Lower leg skin (tissue), 4 donors: Measurements from ENCODE around the gene PSD2. TPM values are rescaled to one million over a fixed set of nuclear protein-coding genes. Genes with fewer than 3 reads are reported as not detected.

Experiments
- DNase-seq, 2 donors: peaks; one replicate each; pipeline ENCODE4 v3.0.0-alpha.2; 2019; ENCODE audit warnings: low spot score in 2 of 2
- H3K4me3 ChIP-seq: fragments of 200-600 bp; sonication (generic); 2 replicates; pipeline ENCODE4 v1.5.1; 2017; ENCODE audit warnings: mild to moderate bottlenecking, low read depth; ENCODE audit not compliant: poor library complexity, severe bottlenecking
- POLR2A ChIP-seq, 2 donors: fragments of 450-650 bp; IDR thresholded peaks; one replicate each; pipeline ENCODE4 v1.6.1; 2016 to 2017; ENCODE audit warnings: antibody characterized with exemption in 2 of 2, mild to moderate bottlenecking in 1 of 2, moderate library complexity in 1 of 2
- WGBS, 2 donors: methylation state at CpG; one replicate each; pipeline ENCODE4 v1.1.5; 2018; 5-methylcytosine and 5-hydroxymethylcytosine counted together
- intact Hi-C: fragments of 100-400 bp; cut with DNase I; formaldehyde crosslinking; loops from one replicate; pipeline ENCODE4 v1.15.0; 2023; ENCODE audit warnings: low total_unique reads
- total RNA-seq, 4 donors: library from RNA; depleted of rRNA; stranded (reverse); fragments of >200 nt; gene quantifications; one replicate each; pipeline ENCODE4 v1.1.0, GENCODE V29; 2016
- TF ChIP-seq, protein P1 (sequence below), 3 donors: fragments of 450-650 bp; IDR thresholded peaks; one replicate each; pipeline ENCODE4 v1.5.1; 2016; ENCODE audit warnings: antibody characterized with exemption in 3 of 3, mild to moderate bottlenecking in 3 of 3, moderate library complexity in 2 of 3

Gene PSD2
- total RNA-seq, 4 donors from 2014 or later: 0.15 to 0.30 (median 0.16) TPM

DNA sequence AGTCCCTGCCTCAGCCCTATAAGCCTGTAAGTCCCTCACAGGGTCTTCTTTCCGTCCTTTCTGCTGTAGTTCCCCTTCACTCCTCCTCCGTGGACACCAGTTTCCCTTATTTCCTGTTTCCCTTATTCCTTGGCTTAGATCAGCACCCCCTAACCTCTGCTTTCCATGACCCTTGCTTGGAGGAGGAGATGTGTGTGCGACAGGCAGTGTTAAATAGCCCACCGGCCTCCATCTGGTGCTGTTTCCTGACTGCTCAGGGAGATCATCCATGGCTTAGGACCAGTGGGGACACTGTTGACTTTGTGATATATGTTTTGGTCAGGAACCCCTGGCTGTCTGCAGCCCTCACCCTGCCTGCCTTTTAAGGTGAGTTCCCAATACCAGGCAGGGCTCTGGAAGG lies 34.1 kb upstream of the PSD2 start:
- DNase-seq: no peak
- TF ChIP-seq, protein P1, sequence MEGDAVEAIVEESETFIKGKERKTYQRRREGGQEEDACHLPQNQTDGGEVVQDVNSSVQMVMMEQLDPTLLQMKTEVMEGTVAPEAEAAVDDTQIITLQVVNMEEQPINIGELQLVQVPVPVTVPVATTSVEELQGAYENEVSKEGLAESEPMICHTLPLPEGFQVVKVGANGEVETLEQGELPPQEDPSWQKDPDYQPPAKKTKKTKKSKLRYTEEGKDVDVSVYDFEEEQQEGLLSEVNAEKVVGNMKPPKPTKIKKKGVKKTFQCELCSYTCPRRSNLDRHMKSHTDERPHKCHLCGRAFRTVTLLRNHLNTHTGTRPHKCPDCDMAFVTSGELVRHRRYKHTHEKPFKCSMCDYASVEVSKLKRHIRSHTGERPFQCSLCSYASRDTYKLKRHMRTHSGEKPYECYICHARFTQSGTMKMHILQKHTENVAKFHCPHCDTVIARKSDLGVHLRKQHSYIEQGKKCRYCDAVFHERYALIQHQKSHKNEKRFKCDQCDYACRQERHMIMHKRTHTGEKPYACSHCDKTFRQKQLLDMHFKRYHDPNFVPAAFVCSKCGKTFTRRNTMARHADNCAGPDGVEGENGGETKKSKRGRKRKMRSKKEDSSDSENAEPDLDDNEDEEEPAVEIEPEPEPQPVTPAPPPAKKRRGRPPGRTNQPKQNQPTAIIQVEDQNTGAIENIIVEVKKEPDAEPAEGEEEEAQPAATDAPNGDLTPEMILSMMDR (IDR thresholded peaks at IDR 0.05): no peak
- TF ChIP-seq POLR2A (IDR thresholded peaks at IDR 0.05): no peak
- intact Hi-C loops: no loop called here
- H3K4me3 ChIP-seq: no peak overlapping the region
- WGBS, 2 donors: 66 to 73% methylated on average over 4 of the region's 4 CpGs

DNA sequence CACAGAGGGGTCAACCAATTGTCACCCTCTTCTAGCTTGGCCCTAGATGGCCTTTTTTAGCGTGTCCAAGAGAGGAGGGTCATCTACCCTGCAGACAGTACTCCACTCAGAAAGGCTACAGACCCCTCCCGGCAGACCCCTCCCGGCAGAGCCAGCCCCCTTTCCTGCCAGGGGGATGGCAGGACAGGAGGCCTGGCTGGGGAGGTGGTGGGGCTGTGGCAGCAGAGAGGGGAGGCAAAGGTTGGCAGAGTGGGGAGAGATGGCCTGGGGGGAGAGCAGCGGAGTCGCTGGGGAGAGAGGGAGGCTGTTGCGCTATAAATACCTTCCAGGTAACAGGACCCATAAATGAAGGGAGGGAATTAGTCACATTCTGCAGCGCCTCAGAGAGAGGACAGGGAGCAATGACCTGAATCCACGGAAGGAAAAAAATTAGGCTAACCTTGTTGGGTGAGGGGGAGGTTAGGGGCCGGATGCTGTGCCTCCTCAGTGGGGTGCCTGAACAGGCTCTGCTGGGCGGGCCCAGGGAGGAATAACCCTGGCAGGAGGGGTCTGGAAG lies 32.9 kb upstream of the PSD2 start:
- intact Hi-C loops: no loop called here
- TF ChIP-seq POLR2A (IDR thresholded peaks at IDR 0.05): no peak
- TF ChIP-seq, protein P1 (IDR thresholded peaks at IDR 0.05): no peak
- DNase-seq: no peak
- 68 to 71% methylated on average over 10 of the region's 10 CpGs for WGBS, 2 donors
- no peak overlapping the region for H3K4me3 ChIP-seq

DNA sequence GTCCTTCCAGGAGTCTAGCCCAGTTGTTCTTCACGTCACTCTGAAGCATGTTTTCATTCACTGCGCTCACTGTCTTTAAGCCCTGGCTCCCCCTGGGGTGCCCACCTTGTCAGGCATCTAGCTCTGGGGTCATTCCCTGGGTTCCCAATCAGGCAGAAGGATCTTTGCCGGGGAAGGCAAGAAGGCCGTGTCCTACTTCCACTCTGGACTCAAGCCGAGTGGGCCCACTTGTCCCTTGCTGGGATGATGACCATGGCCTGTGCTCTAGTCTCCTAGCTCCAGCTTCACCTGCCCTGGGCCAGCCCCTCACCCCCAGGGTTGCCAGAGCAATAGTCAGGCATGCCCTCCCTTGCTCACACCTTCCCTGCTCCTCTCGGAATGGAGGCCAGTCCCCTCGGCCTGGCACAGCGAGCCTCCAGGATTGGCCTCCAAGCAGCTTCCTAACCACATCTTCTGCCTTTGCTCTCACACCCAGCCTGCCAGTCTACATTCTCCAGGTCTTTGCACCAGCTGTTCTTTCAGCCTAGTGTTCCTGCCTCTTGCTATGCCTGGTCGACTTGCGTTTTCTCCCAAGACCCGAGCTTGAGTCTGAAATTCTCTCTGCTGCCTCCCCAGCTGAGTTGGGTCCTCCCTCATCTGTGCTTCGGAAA lies 32.2 kb upstream of the PSD2 start:
- 78 to 82% methylated on average over 12 of the region's 12 CpGs for WGBS, 2 donors
- intact Hi-C loops: no loop called here

DNA sequence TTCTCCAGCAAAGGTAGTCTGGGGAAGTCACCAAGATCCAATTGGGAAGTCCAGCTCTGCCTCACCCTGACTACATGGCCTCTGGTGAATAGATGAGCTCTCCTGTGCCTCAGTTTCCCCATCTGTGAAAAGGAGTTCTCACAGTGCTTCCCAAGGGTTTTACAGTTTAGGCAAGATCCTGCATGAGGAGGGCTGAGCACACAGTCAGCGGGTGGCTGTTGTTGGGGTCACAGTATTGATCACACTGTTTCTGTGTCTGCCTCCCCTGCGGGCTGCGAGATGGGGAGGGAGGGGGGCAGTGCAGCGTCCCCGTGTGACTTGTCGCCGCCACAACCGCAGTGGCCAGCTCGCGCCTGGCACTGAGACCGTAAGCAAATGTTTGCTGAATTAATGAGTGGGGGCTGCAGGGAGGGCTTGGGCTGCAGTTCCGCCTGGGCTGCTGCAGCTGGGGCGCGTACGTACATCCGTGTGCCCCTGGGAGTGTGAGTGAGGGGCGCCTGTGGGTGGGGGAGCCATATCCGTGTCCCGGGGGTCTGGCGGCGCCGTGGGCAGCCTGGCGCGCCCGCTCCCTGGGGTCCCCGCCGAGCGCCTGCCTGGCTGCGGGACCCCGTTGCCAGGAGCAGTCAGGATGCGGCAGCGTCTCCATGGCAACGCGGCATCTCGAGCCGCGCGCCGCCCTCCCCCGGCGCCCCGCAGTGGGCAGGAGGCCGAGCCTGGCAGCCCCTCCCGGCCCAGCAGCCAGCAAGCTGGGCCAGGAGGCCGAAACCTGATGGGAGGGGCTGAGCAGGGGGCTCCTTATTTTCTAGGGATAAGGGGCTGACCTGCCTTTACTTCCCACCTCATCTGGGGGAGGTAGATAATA lies 31.4 kb upstream of the PSD2 start:
- no peak overlapping the region for H3K4me3 ChIP-seq
- WGBS, 2 donors: 29 to 39% methylated on average over 12 to 21 of the region's 45 CpGs
- intact Hi-C loops: no loop called here
- TF ChIP-seq, protein P1 (IDR thresholded peaks at IDR 0.05): no peak
- TF ChIP-seq POLR2A (IDR thresholded peaks at IDR 0.05): no peak
- DNase-seq: no peak

More for the DNA sequence above, 32.2 kb upstream of the PSD2 start:
- no peak for TF ChIP-seq POLR2A (IDR thresholded peaks at IDR 0.05)
- TF ChIP-seq, protein P1 (IDR thresholded peaks at IDR 0.05): no peak
- no peak for DNase-seq
- H3K4me3 ChIP-seq: no peak overlapping the region

DNA sequence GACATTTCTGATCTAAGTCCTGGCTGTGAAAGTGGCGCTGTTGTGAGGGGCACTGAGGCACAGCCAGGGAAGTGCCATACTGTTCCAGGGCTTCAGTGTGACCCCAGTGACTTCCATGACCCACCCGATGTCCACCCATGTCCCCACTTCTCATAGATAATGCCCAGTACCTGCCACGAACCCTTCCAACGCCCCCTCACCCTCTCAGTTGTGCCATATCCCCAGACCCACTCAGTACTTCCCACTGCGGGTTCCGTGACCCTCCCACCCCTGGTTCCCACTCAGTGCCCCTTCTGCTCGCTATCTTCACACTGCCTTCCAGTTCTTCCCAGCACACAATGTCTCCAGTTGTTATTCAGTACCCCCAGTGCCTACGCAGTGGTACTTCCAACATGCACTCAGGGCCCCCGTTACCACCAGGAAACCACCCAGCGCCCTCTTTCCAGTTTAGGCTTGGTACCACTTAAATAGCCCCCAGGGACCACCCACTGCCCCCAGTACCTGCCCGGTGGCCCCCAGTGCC lies 30.7 kb upstream of the PSD2 start:
- WGBS, 2 donors: 52% methylated on average over 11 of the region's 11 CpGs
- intact Hi-C loops: loop anchor here (5.0 kb wide), 1 partner anchor 133 kb away; no protein-coding TSS in a partner anchor
- H3K4me3 ChIP-seq: no peak overlapping the region
- TF ChIP-seq, protein P1 (IDR thresholded peaks at IDR 0.05): no peak
- no peak for TF ChIP-seq POLR2A (IDR thresholded peaks at IDR 0.05)
- DNase-seq: no peak
